ENCODE data around the gene GNB1. TPM values are rescaled to one million over a fixed set of nuclear protein-coding genes. Genes with fewer than 3 reads are reported as not detected.

The GNB1 gene
- total and polyA plus RNA-seq, 4 donors, result 114 to 338 (median 191) TPM

DNA sequence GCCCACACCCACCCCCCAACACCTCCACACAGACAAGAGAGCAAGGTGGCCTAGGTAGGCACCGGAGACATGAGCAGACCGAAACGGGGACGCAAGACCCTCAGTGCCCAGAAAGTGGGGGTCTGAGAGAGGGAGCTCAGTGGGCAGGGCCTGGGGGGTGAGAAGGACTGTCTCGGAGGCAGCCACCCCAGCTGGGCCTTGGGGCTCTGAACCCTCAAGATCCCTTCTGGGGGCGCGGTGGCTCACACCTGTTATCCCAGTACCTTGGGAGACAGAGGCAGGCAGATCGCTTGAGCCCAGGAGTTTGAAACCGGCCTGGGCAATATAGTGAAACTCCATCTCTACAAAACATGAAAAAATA lies 9.1 kb upstream of the GNB1 start:
- Histone ChIP-seq H3K9ac (ENCODE audit: insufficient read depth in 1 of 2, low read length in 2 of 2) (no peak overlapping the region), H3K27me3 (ENCODE audit: control insufficient read depth in 3 of 3, insufficient read depth in 3 of 3, low read length in 2 of 3) (peaks cover 0 to 2% (median 0%) of the 10 kb centered on the region in 3 donors), H3K36me3 (ENCODE audit: control insufficient read depth in 4 of 4, insufficient read depth in 4 of 4, low read length in 4 of 4) (no peaks in the 10 kb centered on the region), H3K4me3 (no peak overlapping the region), H3K9me3 (ENCODE audit: control insufficient read depth in 4 of 4, insufficient read depth in 3 of 4, low read length in 3 of 4) (no peaks in the 10 kb centered on the region), H3K4me1 (ENCODE audit: control insufficient read depth in 5 of 5, insufficient read depth in 5 of 5, low read length in 5 of 5) (peaks cover 0 to 11% (median 0%) of the 10 kb centered on the region in 5 donors), H3K27ac (ENCODE audit: low read depth in 1 of 2, low read length in 1 of 2) (no peak overlapping the region)
- WGBS, 2 donors, result 49 to 78% methylated on average over 9 of the region's 9 CpGs
- TF ChIP-seq, protein P1, sequence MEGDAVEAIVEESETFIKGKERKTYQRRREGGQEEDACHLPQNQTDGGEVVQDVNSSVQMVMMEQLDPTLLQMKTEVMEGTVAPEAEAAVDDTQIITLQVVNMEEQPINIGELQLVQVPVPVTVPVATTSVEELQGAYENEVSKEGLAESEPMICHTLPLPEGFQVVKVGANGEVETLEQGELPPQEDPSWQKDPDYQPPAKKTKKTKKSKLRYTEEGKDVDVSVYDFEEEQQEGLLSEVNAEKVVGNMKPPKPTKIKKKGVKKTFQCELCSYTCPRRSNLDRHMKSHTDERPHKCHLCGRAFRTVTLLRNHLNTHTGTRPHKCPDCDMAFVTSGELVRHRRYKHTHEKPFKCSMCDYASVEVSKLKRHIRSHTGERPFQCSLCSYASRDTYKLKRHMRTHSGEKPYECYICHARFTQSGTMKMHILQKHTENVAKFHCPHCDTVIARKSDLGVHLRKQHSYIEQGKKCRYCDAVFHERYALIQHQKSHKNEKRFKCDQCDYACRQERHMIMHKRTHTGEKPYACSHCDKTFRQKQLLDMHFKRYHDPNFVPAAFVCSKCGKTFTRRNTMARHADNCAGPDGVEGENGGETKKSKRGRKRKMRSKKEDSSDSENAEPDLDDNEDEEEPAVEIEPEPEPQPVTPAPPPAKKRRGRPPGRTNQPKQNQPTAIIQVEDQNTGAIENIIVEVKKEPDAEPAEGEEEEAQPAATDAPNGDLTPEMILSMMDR (IDR thresholded peaks at IDR 0.05; ENCODE audit: control extremely low read depth, extremely low read depth), result no peak
- DNase-seq (no peak), ATAC-seq (ENCODE audit: insufficient read depth, low FRiP score) (no peak)

DNA sequence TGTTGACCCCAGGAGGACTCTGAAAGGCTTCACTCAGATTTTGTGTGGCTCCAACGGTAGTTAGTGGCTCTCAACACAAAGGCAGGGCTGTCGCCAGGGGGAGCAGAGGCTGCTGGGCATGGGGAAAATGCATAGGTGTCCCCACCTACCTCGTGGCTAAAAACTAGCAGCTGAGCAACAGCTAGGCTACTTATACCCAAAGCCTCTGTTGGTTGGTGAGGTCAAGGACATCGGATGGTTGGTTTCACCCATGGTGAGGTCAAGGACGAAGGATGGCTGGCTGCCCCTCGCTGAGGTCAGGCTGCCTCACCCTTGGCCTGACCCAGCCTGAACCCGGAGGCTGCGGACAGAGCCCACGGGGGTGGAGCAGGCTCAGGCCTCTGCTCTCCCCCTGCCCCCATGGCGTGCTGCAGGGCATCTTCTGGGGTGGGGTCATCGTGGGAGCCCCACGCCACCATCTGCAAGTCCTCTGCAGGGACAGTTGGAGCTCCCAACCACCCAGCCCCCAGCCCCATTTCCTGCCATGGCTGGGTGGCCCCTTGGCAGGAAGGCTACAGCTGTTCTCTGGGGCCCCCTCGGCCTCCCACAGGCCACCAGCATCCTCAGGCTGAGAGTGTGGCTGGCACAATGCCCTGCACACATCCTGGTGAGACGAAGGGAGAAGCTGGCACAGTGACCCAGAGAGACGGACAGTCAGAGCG lies 8.5 kb upstream of the GNB1 start:
- ATAC-seq (ENCODE audit: insufficient read depth, low FRiP score), result no peak
- Histone ChIP-seq H3K4me1 (ENCODE audit: control insufficient read depth in 5 of 5, insufficient read depth in 5 of 5, low read length in 5 of 5) (peaks cover 0 to 12% (median 0%) of the 10 kb centered on the region in 5 donors), H3K4me3 (no peak overlapping the region), H3K36me3 (ENCODE audit: control insufficient read depth in 4 of 4, insufficient read depth in 4 of 4, low read length in 4 of 4) (no peaks in the 10 kb centered on the region), H3K27me3 (ENCODE audit: control insufficient read depth in 3 of 3, insufficient read depth in 3 of 3, low read length in 2 of 3) (peaks cover 0 to 2% (median 0%) of the 10 kb centered on the region in 3 donors), H3K27ac (ENCODE audit: low read depth in 1 of 2, low read length in 1 of 2) (no peak overlapping the region), H3K9ac (ENCODE audit: insufficient read depth in 1 of 2, low read length in 2 of 2) (no peak overlapping the region), H3K9me3 (ENCODE audit: control insufficient read depth in 4 of 4, insufficient read depth in 3 of 4, low read length in 3 of 4) (no peaks in the 10 kb centered on the region)
- DNase-seq, result no peak
- WGBS, 2 donors, result 26 to 43% methylated on average over 15 to 16 of the region's 16 CpGs
- TF ChIP-seq, protein P1 (IDR thresholded peaks at IDR 0.05; ENCODE audit: control extremely low read depth, extremely low read depth), result no peak

DNA sequence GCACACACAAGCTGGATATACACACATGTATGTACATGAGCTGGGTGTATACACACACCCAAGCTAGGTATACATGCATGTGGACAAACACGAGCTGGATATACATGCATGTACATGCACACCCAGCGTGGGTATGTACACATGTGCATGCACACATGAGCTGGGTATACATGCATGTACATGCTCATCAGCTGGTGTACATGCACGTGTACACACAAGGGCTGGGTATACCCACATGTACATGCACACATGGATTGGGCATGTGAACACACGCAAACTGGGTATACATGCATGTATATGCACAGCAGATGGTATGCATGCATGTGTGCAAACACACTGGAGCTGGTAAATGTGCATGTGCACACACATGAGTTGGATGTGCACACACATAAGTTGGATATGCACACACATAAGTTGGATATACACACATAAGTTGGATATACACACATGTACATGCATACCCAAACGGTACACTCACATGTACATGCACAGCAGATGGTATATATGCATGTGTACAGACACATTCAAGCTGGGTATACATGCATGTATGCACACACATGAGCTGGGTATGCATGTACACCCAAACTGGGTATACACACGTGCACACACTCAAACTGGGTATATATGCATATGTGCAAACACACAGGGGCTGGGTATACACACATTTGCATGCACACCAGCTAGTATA lies 7.5 kb upstream of the GNB1 start:
- no peak overlapping the region for H3K27ac ChIP-seq (ENCODE audit: low read depth in 1 of 2, low read length in 1 of 2)
- H3K4me3 ChIP-seq, result no peak overlapping the region
- no peaks in the 10 kb centered on the region for H3K9me3 ChIP-seq (ENCODE audit: control insufficient read depth in 4 of 4, insufficient read depth in 3 of 4, low read length in 3 of 4)
- DNase-seq (no peak), ATAC-seq (ENCODE audit: insufficient read depth, low FRiP score) (no peak)
- no peak overlapping the region for H3K9ac ChIP-seq (ENCODE audit: insufficient read depth in 1 of 2, low read length in 2 of 2)
- H3K27me3 ChIP-seq (ENCODE audit: control insufficient read depth in 3 of 3, insufficient read depth in 3 of 3, low read length in 2 of 3), result peaks cover 0 to 2% (median 0%) of the 10 kb centered on the region in 3 donors
- 92 to 94% methylated on average over 6 of the region's 6 CpGs for WGBS, 2 donors
- H3K36me3 ChIP-seq (ENCODE audit: control insufficient read depth in 4 of 4, insufficient read depth in 4 of 4, low read length in 4 of 4), result no peaks in the 10 kb centered on the region
- peaks cover 0 to 12% (median 0%) of the 10 kb centered on the region in 5 donors for H3K4me1 ChIP-seq (ENCODE audit: control insufficient read depth in 5 of 5, insufficient read depth in 5 of 5, low read length in 5 of 5)
- TF ChIP-seq, protein P1 (IDR thresholded peaks at IDR 0.05; ENCODE audit: control extremely low read depth, extremely low read depth), result no peak

All from lung (tissue), 12 donors.